ENCODE data around the gene DSP. TPM values are rescaled to one million over a fixed set of nuclear protein-coding genes. Genes with fewer than 3 reads are reported as not detected.

DSP gene
- total and polyA plus RNA-seq, 2 of the 13 experiments (the other 11 are each of a cell fraction or from before 2014, with no cell fraction given) = 89.8 to 117 TPM

DNA sequence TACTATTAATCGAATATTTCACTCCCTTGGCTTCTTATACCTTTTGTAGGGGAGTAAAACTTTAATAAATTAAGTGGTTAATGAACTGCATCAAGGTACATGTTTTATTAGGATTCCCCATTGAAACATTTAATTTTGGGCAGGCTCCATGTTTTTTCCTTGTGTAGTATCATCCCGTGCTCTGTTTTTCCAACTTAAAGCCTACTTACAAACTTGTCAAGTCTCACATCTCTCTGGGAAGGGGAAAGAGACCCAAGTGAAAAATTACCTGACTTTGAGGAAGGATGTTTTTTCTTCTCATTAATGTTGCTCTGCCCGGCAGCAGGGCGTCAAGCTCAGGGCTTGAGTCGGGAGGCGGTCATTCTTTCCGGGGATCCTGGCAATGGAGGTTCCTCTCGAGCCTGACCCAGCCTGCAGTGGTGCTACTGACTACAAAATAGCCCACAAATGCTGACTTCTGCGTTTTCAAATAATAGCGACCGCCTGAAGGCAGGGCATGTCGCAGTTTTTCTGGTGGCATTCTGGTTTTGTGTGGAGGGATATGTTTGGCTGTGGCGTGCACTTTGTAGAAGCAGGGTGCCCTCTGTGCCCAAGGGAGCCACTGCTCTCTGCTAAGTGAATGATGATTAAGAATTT is 2.4 kb downstream of the DSP start (continued):
- TF ChIP-seq, protein P1, sequence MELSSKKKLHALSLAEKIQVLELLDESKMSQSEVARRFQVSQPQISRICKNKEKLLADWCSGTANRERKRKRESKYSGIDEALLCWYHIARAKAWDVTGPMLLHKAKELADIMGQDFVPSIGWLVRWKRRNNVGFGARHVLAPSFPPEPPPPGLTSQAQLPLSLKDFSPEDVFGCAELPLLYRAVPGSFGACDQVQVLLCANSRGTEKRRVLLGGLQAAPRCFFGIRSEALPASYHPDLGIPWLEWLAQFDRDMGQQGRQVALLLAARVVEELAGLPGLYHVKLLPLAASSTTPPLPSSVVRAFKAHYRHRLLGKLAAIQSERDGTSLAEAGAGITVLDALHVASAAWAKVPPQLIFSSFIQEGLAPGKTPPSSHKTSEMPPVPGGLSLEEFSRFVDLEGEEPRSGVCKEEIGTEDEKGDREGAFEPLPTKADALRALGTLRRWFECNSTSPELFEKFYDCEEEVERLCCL (CRISPR knock-in tag; IDR thresholded peaks at IDR 0.05; ENCODE audit: borderline replicate concordance) = no peak
- TF ChIP-seq, protein P2, sequence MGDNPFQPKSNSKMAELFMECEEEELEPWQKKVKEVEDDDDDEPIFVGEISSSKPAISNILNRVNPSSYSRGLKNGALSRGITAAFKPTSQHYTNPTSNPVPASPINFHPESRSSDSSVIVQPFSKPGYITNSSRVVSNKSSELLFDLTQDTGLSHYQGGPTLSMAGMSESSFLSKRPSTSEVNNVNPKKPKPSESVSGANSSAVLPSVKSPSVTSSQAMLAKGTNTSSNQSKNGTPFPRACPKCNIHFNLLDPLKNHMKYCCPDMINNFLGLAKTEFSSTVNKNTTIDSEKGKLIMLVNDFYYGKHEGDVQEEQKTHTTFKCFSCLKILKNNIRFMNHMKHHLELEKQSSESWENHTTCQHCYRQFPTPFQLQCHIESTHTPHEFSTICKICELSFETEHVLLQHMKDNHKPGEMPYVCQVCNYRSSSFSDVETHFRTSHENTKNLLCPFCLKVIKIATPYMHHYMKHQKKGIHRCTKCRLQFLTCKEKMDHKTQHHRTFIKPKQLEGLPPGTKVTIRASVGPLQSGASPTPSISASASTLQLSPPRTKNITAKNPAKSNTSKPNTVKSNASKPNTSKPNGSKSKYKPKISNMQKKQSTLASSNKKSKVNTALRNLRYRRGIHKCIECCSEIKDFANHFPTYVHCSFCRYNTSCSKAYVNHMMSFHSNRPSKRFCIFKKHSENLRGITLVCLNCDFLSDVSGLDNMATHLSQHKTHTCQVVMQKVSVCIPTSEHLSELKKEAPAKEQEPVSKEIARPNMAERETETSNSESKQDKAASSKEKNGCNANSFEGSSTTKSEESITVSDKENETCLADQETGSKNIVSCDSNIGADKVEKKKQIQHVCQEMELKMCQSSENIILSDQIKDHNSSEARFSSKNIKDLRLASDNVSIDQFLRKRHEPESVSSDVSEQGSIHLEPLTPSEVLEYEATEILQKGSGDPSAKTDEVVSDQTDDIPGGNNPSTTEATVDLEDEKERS (CRISPR knock-in tag; IDR thresholded peaks at IDR 0.05) = no peak
- TF ChIP-seq ZNF510 (CRISPR knock-in tag; IDR thresholded peaks at IDR 0.05; ENCODE audit: low read depth) = no peak
- TF ChIP-seq THYN1 (CRISPR knock-in tag; IDR thresholded peaks at IDR 0.05; ENCODE audit: borderline replicate concordance, low read depth) = 0 out of 2 replicates have a peak, but pooled peaks have one; percentile 34
- TF ChIP-seq ZNF44 (CRISPR knock-in tag; IDR thresholded peaks at IDR 0.05) = no peak
- TF ChIP-seq ZNF557 (CRISPR knock-in tag; IDR thresholded peaks at IDR 0.05) = no peak
- no peak for TF ChIP-seq ARNT (IDR thresholded peaks at IDR 0.05)
- TF ChIP-seq, protein P3, sequence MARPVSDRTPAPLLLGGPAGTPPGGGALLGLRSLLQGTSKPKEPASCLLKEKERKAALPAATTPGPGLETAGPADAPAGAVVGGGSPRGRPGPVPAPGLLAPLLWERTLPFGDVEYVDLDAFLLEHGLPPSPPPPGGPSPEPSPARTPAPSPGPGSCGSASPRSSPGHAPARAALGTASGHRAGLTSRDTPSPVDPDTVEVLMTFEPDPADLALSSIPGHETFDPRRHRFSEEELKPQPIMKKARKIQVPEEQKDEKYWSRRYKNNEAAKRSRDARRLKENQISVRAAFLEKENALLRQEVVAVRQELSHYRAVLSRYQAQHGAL (CRISPR knock-in tag; IDR thresholded peaks at IDR 0.05; ENCODE audit: not compliant biosample characterization) = no peak
- no peak for TF ChIP-seq CEBPB (IDR thresholded peaks at IDR 0.05; ENCODE audit: borderline replicate concordance, low read depth, low read length)
- TF ChIP-seq, protein P4, sequence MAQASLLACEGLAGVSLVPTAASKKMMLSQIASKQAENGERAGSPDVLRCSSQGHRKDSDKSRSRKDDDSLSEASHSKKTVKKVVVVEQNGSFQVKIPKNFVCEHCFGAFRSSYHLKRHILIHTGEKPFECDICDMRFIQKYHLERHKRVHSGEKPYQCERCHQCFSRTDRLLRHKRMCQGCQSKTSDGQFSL (CRISPR knock-in tag; IDR thresholded peaks at IDR 0.05) = no peak
- no peak for TF ChIP-seq AGO2 (optimal IDR thresholded peaks at IDR 0.05; ENCODE audit: low read depth, low read length)
- TF ChIP-seq SMYD3 (CRISPR knock-in tag; IDR thresholded peaks at IDR 0.05) = no peak
- TF ChIP-seq, protein P5, sequence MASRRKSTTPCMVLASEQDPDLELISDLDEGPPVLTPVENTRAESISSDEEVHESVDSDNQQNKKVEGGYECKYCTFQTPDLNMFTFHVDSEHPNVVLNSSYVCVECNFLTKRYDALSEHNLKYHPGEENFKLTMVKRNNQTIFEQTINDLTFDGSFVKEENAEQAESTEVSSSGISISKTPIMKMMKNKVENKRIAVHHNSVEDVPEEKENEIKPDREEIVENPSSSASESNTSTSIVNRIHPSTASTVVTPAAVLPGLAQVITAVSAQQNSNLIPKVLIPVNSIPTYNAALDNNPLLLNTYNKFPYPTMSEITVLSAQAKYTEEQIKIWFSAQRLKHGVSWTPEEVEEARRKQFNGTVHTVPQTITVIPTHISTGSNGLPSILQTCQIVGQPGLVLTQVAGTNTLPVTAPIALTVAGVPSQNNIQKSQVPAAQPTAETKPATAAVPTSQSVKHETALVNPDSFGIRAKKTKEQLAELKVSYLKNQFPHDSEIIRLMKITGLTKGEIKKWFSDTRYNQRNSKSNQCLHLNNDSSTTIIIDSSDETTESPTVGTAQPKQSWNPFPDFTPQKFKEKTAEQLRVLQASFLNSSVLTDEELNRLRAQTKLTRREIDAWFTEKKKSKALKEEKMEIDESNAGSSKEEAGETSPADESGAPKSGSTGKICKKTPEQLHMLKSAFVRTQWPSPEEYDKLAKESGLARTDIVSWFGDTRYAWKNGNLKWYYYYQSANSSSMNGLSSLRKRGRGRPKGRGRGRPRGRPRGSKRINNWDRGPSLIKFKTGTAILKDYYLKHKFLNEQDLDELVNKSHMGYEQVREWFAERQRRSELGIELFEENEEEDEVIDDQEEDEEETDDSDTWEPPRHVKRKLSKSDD (CRISPR knock-in tag; IDR thresholded peaks at IDR 0.05; ENCODE audit: low read depth) = no peak
- no peak for TF ChIP-seq SRF (IDR thresholded peaks at IDR 0.05; ENCODE audit: low read depth, low read length)
- TF ChIP-seq KLF6 (CRISPR knock-in tag; IDR thresholded peaks at IDR 0.05) = no peak
- TF ChIP-seq SMAD3 (CRISPR knock-in tag; IDR thresholded peaks at IDR 0.05) = 0 out of 2 replicates have a peak, but pooled peaks have one; percentile 49
- TF ChIP-seq HNRNPUL1 (IDR thresholded peaks at IDR 0.05; ENCODE audit: low read depth, low read length) = no peak
- TF ChIP-seq NFYC (CRISPR knock-in tag; IDR thresholded peaks at IDR 0.05) = no peak
- TF ChIP-seq NCOR1 (IDR thresholded peaks at IDR 0.05; ENCODE audit: borderline replicate concordance, low read length) = no peak
- TF ChIP-seq FOSL2 (CRISPR knock-in tag; IDR thresholded peaks at IDR 0.05) = 0 out of 2 replicates have a peak, but pooled peaks have one; percentile 18
- TF ChIP-seq MYC (CRISPR knock-in tag; IDR thresholded peaks at IDR 0.05; ENCODE audit: borderline replicate concordance) = no peak
- no peak for TF ChIP-seq ZNF547 (CRISPR knock-in tag; IDR thresholded peaks at IDR 0.05)
- TF ChIP-seq ZNF431 (CRISPR knock-in tag; IDR thresholded peaks at IDR 0.05; ENCODE audit: borderline replicate concordance, low read depth) = no peak
